GM23248 (cell line): ENCODE data around the gene RBBP6.

Source experiments
- EZH2 ChIP-seq: fragments of 200-600 bp; sonication (generic); IDR thresholded peaks from 2 replicates; pipeline ENCODE4 v1.6.1; 2018; ENCODE audit warnings: antibody characterized with exemption, mild to moderate bottlenecking; ENCODE audit not compliant: insufficient read depth, poor library complexity, severe bottlenecking
- EZH2phosphoT487 ChIP-seq: fragments of 200-600 bp; sonication (generic); IDR thresholded peaks from 2 replicates; pipeline ENCODE4 v1.6.1; 2018; ENCODE audit warnings: antibody characterized with exemption, moderate library complexity, mild to moderate bottlenecking, low read depth; ENCODE audit not compliant: insufficient read depth

DNA sequence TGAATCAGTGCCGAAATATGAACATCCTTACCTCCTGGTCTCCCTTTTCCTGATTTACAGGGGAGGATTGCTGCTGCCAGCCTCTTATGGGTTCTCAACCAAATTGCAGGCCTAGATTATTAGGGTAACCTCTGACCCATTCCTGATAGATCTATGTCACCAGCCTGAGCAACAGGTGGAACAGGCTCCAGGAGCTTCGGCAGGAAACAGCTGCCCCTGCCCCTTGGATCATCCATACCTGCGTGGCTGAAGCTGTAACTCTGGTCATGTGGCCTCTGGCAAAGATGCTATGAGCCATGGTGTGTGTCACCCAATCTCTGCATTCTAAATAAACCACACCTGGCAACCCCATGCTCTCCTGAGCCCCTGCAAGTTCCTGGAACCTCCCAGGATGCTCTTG, 18.4 kb upstream of the RBBP6 start:
- TF ChIP-seq EZH2phosphoT487 (no peak), EZH2 (no peak)
